ENCODE data around the gene ABCB11. TPM values are rescaled to one million over a fixed set of nuclear protein-coding genes. Genes with fewer than 3 reads are reported as not detected.
"Not testable (repeated sequence)": the region's sequence is repeated elsewhere in the genome, so short reads cannot be mapped to it uniquely, and the experiment has no call there.

The ABCB11 gene
- polyA plus RNA-seq, 1 donor from 2014 or later, result not detected

DNA sequence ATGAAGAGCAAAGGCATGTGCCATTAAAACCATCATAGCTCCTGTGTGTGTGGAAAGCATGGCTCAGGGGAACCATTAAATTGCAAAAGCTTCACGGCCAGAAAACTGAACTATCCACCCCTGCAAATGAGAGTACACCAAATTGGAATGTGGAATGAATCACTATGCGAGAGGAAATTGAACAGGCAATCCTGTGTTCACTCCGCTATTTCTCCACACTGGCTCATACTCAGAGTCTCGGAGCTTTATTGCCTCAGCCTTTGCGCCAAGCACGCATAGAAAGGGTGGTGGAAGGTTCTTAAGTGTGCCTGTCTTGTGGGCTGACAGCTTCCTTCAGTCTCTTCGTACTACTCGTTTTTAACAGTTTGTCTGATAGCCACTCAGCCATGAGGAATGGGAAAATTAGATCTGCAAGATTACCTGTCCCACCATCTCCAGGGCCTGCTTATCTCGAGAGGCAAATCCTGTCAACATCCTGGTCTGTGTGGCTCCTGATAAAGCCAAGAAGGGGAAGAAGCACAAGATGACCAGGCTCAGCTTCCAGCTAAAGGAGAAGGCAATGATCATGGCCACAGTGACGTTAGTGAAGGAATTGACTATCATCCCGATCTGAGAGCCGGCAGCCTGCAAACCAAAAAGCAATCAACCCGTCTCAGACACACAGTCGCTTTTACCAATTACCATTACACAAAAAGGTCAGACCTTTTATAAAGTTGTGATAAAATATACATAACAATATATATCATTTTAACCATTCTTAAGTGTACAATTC is 95.1 kb downstream of the ABCB11 start:
- Histone ChIP-seq H3K79me2 (replicated peaks; ENCODE audit: insufficient read depth, low read length) (no peaks in the 10 kb centered on the region), H3K4me2 (ENCODE audit: low read length) (no peak overlapping the region), H4K20me1 (ENCODE audit: insufficient read depth) (no peaks in the 10 kb centered on the region), H3K9me2 (ENCODE audit: insufficient read depth, low read length) (no peaks in the 10 kb centered on the region), H2AFZ (ENCODE audit: low read depth, low read length) (no peak overlapping the region), H3F3A (ENCODE audit: insufficient read depth, low read length, poor library complexity, severe bottlenecking) (no peaks in the 10 kb centered on the region), H3K4me3 (ENCODE audit: low read length) (no peak overlapping the region), H3K9ac (ENCODE audit: low read length) (no peak overlapping the region), H3K36me3 (ENCODE audit: insufficient read depth, low read length) (no peaks in the 10 kb centered on the region), H3K9me3 (ENCODE audit: low read length) (no peaks in the 10 kb centered on the region), H3K27me3 (ENCODE audit: insufficient read depth, low read depth, low read length) (no peaks in the 10 kb centered on the region), H3K27ac (ENCODE audit: low read length) (no peak overlapping the region)
- TF ChIP-seq, protein P1, sequence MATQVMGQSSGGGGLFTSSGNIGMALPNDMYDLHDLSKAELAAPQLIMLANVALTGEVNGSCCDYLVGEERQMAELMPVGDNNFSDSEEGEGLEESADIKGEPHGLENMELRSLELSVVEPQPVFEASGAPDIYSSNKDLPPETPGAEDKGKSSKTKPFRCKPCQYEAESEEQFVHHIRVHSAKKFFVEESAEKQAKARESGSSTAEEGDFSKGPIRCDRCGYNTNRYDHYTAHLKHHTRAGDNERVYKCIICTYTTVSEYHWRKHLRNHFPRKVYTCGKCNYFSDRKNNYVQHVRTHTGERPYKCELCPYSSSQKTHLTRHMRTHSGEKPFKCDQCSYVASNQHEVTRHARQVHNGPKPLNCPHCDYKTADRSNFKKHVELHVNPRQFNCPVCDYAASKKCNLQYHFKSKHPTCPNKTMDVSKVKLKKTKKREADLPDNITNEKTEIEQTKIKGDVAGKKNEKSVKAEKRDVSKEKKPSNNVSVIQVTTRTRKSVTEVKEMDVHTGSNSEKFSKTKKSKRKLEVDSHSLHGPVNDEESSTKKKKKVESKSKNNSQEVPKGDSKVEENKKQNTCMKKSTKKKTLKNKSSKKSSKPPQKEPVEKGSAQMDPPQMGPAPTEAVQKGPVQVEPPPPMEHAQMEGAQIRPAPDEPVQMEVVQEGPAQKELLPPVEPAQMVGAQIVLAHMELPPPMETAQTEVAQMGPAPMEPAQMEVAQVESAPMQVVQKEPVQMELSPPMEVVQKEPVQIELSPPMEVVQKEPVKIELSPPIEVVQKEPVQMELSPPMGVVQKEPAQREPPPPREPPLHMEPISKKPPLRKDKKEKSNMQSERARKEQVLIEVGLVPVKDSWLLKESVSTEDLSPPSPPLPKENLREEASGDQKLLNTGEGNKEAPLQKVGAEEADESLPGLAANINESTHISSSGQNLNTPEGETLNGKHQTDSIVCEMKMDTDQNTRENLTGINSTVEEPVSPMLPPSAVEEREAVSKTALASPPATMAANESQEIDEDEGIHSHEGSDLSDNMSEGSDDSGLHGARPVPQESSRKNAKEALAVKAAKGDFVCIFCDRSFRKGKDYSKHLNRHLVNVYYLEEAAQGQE (IDR thresholded peaks at IDR 0.05; ENCODE audit: borderline replicate concordance), result no peak
- TF ChIP-seq MXI1 (conservative IDR thresholded peaks at IDR 0.05; ENCODE audit: poor library complexity, severe bottlenecking) (no peak), POLR2AphosphoS5 (IDR thresholded peaks at IDR 0.05) (no peak), TAF1 (IDR thresholded peaks at IDR 0.05; ENCODE audit: low read depth) (no peak), EZH2 (IDR thresholded peaks at IDR 0.05; ENCODE audit: borderline replicate concordance, insufficient read depth, low read length, poor library complexity, severe bottlenecking) (no peak), EP300 (conservative IDR thresholded peaks at IDR 0.05; ENCODE audit: poor library complexity, severe bottlenecking) (no peak), SMC3 (conservative IDR thresholded peaks at IDR 0.05; ENCODE audit: poor library complexity) (no peak), RAD21 (conservative IDR thresholded peaks at IDR 0.05) (no peak)
- TF ChIP-seq, protein P2, sequence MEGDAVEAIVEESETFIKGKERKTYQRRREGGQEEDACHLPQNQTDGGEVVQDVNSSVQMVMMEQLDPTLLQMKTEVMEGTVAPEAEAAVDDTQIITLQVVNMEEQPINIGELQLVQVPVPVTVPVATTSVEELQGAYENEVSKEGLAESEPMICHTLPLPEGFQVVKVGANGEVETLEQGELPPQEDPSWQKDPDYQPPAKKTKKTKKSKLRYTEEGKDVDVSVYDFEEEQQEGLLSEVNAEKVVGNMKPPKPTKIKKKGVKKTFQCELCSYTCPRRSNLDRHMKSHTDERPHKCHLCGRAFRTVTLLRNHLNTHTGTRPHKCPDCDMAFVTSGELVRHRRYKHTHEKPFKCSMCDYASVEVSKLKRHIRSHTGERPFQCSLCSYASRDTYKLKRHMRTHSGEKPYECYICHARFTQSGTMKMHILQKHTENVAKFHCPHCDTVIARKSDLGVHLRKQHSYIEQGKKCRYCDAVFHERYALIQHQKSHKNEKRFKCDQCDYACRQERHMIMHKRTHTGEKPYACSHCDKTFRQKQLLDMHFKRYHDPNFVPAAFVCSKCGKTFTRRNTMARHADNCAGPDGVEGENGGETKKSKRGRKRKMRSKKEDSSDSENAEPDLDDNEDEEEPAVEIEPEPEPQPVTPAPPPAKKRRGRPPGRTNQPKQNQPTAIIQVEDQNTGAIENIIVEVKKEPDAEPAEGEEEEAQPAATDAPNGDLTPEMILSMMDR (IDR thresholded peaks at IDR 0.05; ENCODE audit: poor library complexity, severe bottlenecking), result no peak

DNA sequence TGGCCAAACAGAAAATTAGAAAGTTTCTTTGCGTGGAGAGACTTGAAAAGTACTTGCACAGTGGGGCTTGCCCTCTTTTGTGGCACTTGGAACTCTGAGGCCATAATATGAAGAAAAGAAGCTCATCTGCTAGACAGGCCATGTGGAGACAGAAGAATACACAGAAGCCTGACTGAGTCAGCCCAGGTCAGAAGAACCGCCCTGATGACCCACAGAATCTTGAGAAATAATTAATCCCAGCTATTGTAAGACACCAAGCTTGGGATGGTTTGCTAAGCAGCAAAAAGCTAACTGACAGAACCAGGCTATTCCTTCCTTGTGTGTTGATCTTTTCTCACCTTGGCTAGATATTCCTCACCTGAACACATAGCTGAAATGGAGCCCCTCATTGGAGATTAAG is 96.3 kb downstream of the ABCB11 start:
- Histone ChIP-seq H3K9me3 (ENCODE audit: low read length) (no peaks in the 10 kb centered on the region), H3K9ac (ENCODE audit: low read length) (no peak overlapping the region), H4K20me1 (ENCODE audit: insufficient read depth) (no peaks in the 10 kb centered on the region), H3K27me3 (ENCODE audit: insufficient read depth, low read depth, low read length) (no peaks in the 10 kb centered on the region), H3K9me2 (ENCODE audit: insufficient read depth, low read length) (no peaks in the 10 kb centered on the region), H3K79me2 (replicated peaks; ENCODE audit: insufficient read depth, low read length) (no peaks in the 10 kb centered on the region), H3F3A (ENCODE audit: insufficient read depth, low read length, poor library complexity, severe bottlenecking) (no peaks in the 10 kb centered on the region), H2AFZ (ENCODE audit: low read depth, low read length) (no peak overlapping the region), H3K4me3 (ENCODE audit: low read length) (no peak overlapping the region), H3K4me2 (ENCODE audit: low read length) (no peak overlapping the region), H3K36me3 (ENCODE audit: insufficient read depth, low read length) (no peaks in the 10 kb centered on the region), H3K27ac (ENCODE audit: low read length) (no peak overlapping the region)
- TF ChIP-seq, protein P2 (IDR thresholded peaks at IDR 0.05; ENCODE audit: poor library complexity, severe bottlenecking), result no peak
- TF ChIP-seq, protein P1 (IDR thresholded peaks at IDR 0.05; ENCODE audit: borderline replicate concordance), result no peak
- TF ChIP-seq SMC3 (conservative IDR thresholded peaks at IDR 0.05; ENCODE audit: poor library complexity) (no peak), EZH2 (IDR thresholded peaks at IDR 0.05; ENCODE audit: borderline replicate concordance, insufficient read depth, low read length, poor library complexity, severe bottlenecking) (no peak), POLR2AphosphoS5 (IDR thresholded peaks at IDR 0.05) (no peak), TAF1 (IDR thresholded peaks at IDR 0.05; ENCODE audit: low read depth) (no peak), RAD21 (conservative IDR thresholded peaks at IDR 0.05) (no peak), EP300 (conservative IDR thresholded peaks at IDR 0.05; ENCODE audit: poor library complexity, severe bottlenecking) (no peak), MXI1 (conservative IDR thresholded peaks at IDR 0.05; ENCODE audit: poor library complexity, severe bottlenecking) (no peak)

DNA sequence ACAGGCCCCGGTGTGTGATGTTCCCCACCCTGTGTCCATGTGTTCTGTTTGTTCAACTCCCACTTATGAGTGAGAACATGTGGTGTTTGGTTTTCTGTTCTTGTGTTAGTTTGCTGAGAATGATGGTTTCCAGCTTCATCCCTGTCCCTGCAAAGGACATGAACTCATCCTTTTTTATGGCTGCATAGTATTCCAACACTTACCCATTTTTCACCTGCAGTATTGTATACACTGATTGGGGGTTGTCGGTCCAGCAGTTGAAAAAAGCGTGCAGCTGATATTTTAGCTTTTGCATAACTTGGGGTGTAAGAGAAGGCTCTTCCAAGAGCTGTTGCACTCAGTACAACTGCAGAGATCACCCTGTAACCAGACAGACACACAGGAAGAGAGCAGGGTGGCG is 99.0 kb downstream of the ABCB11 start:
- H3K36me3 ChIP-seq (ENCODE audit: insufficient read depth, low read length); H3K79me2 ChIP-seq (replicated peaks; ENCODE audit: insufficient read depth, low read length); H3F3A ChIP-seq (ENCODE audit: insufficient read depth, low read length, poor library complexity, severe bottlenecking); H3K27me3 ChIP-seq (ENCODE audit: insufficient read depth, low read depth, low read length); H3K27ac ChIP-seq (ENCODE audit: low read length); H3K9ac ChIP-seq (ENCODE audit: low read length); H3K4me3 ChIP-seq (ENCODE audit: low read length); H2AFZ ChIP-seq (ENCODE audit: low read depth, low read length); H4K20me1 ChIP-seq (ENCODE audit: insufficient read depth); H3K4me2 ChIP-seq (ENCODE audit: low read length); H3K9me2 ChIP-seq (ENCODE audit: insufficient read depth, low read length); H3K9me3 ChIP-seq (ENCODE audit: low read length): not testable (repeated sequence)

All from neural cell (in vitro differentiated cells).